H1 (cell line): ENCODE measurements around the gene KIFC1. TPM values are rescaled to one million over a fixed set of nuclear protein-coding genes. Genes with fewer than 3 reads are reported as not detected.
A peak's percentile ranks its signal among the peaks of the same experiment; 100 is the strongest.
"Not testable (repeated sequence)": the region's sequence is repeated elsewhere in the genome, so short reads cannot be mapped to it uniquely, and the experiment has no call there.

Source experiments
- CTCF ChIA-PET: fragments of 300-600 bp; sonication (Branson Sonifier 250); formaldehyde crosslinking; loops from one replicate; lab custom pipeline; 2021; ENCODE audit not compliant: partially characterized antibody; lab: Charles Lee
- POLR2A ChIA-PET: fragments of 300-600 bp; sonication (Branson Sonifier 250); formaldehyde crosslinking; loops from one replicate; lab custom pipeline; 2021; ENCODE audit warnings: inconsistent platforms; ENCODE audit not compliant: partially characterized antibody; lab: Charles Lee
- DNase-seq, 2 experiments: peaks; one replicate each; pipeline versions ENCODE4 v3.0.0 to v3.0.0-alpha.2; 2010 to 2022; ENCODE audit warnings: low spot score in 2 of 2, low read depth in 1 of 2, mixed read lengths in 1 of 2
- FAIRE-seq: peaks from 2 replicates; lab custom pipeline; 2011; peaks lifted over from hg19 to GRCh38; lab: Jason Lieb, UNC
- H2AFZ ChIP-seq: 2 replicates; pipeline ENCODE4 v1.8.1; 2012; ENCODE audit warnings: low read length, inconsistent platforms
- H2AK5ac ChIP-seq: 2 replicates; pipeline ENCODE4 v1.6.1; 2013; ENCODE audit warnings: low read depth, low read length
- H2BK120ac ChIP-seq: replicated peaks from 2 replicates; pipeline ENCODE3; 2013; ENCODE audit warnings: low read depth, low read length, inconsistent platforms
- H2BK12ac ChIP-seq: 2 replicates; pipeline ENCODE4 v1.6.1; 2013; ENCODE audit warnings: low read depth, low read length
- H2BK15ac ChIP-seq: 2 replicates; pipeline ENCODE4 v1.6.1; 2013; ENCODE audit warnings: low read length
- H2BK20ac ChIP-seq: 2 replicates; pipeline ENCODE4 v1.6.1; 2013; ENCODE audit warnings: low read length
- H2BK5ac ChIP-seq: 2 replicates; pipeline ENCODE4 v1.6.1; 2013; ENCODE audit warnings: low read depth, low read length
- H3K14ac ChIP-seq: 2 replicates; pipeline ENCODE4 v1.6.1; 2013; ENCODE audit warnings: inconsistent platforms; ENCODE audit not compliant: insufficient read length
- H3K18ac ChIP-seq: 2 replicates; pipeline ENCODE4 v1.6.1; 2013; ENCODE audit warnings: low read length; ENCODE audit errors: extremely low read depth
- H3K23ac ChIP-seq: 2 replicates; pipeline ENCODE4 v1.6.1; 2013; ENCODE audit warnings: inconsistent platforms; ENCODE audit not compliant: insufficient read length
- H3K23me2 ChIP-seq: 2 replicates; pipeline ENCODE4 v1.6.1; 2013; ENCODE audit warnings: low read depth, low read length
- H3K27ac ChIP-seq: 2 replicates; pipeline ENCODE4 v1.6.1; 2011; ENCODE audit warnings: low read depth, low read length, inconsistent platforms
- H3K27me3 ChIP-seq, 4 experiments: replicated peaks in 1 of 4; 1 replicate in 1 of 4; 2 replicates in 3 of 4; pipeline versions ENCODE4 v1.6.1 to v1.8.1; 2011 to 2013; ENCODE audit warnings: low read length in 3 of 4, mild to moderate bottlenecking in 3 of 4, inconsistent platforms in 2 of 4, mixed read lengths in 2 of 4, moderate library complexity in 1 of 4; ENCODE audit not compliant: control insufficient read depth in 3 of 4, insufficient read depth in 3 of 4; ENCODE audit errors: extremely low read depth in 1 of 4
- H3K36me3 ChIP-seq, 4 experiments: 2 replicates each; pipeline versions ENCODE4 v1.6.1 to v1.8.1; 2011 to 2013; ENCODE audit warnings: mild to moderate bottlenecking in 4 of 4, low read length in 3 of 4, moderate library complexity in 2 of 4, control low read depth in 1 of 4, inconsistent platforms in 1 of 4; ENCODE audit not compliant: insufficient read depth in 4 of 4, control insufficient read depth in 2 of 4
- H3K4ac ChIP-seq: replicated peaks from 2 replicates; pipeline ENCODE3; 2013; ENCODE audit warnings: low read length, low read depth, mixed read lengths, inconsistent platforms; ENCODE audit not compliant: insufficient read length
- H3K4me1 ChIP-seq, 4 experiments: replicated peaks in 1 of 4; 1 replicate in 1 of 4; 2 replicates in 3 of 4; pipeline versions ENCODE4 v1.6.1 to v1.8.1; 2011 to 2013; ENCODE audit warnings: low read length in 3 of 4, inconsistent platforms in 2 of 4, mixed read lengths in 1 of 4; ENCODE audit not compliant: insufficient read depth in 4 of 4, control insufficient read depth in 3 of 4
- H3K4me2 ChIP-seq, 2 experiments: 2 replicates each; pipeline versions ENCODE4 v1.6.1 to v1.8.1; 2011 to 2013; ENCODE audit warnings: low read depth in 2 of 2, low read length in 2 of 2, control low read depth in 1 of 2, inconsistent platforms in 1 of 2, mild to moderate bottlenecking in 1 of 2; ENCODE audit not compliant: insufficient read depth in 1 of 2
- H3K4me3 ChIP-seq, 4 experiments: fragments of 200-600, 300-600 bp in 1 of 4; sonication (generic), shearing (Covaris generic), sonication (Bioruptor Twin) in 1 of 4; 2 replicates each; pipeline versions ENCODE4 v1.5.1 to v1.8.1; 2011 to 2016; ENCODE audit warnings: low read length in 4 of 4, low read depth in 3 of 4, control low read depth in 2 of 4, inconsistent platforms in 2 of 4, mild to moderate bottlenecking in 2 of 4, mixed read lengths in 1 of 4, moderate library complexity in 1 of 4; ENCODE audit not compliant: insufficient read depth in 2 of 4; ENCODE audit errors: extremely low read depth in 1 of 4
- H3K56ac ChIP-seq: replicated peaks from 2 replicates; pipeline ENCODE3; 2013; ENCODE audit warnings: low read depth, mild to moderate bottlenecking, mixed read lengths, low read length, inconsistent platforms; ENCODE audit not compliant: insufficient read length
- H3K79me1 ChIP-seq: 2 replicates; pipeline ENCODE4 v1.6.1; 2013; ENCODE audit warnings: low read depth, low read length, control low read depth
- H3K79me2 ChIP-seq, 2 experiments: 2 replicates each; pipeline versions ENCODE4 v1.6.1 to v1.8.1; 2012 to 2013; ENCODE audit warnings: low read length in 2 of 2, mild to moderate bottlenecking in 2 of 2, inconsistent platforms in 1 of 2; ENCODE audit not compliant: insufficient read depth in 2 of 2, control insufficient read depth in 1 of 2
- H3K9ac ChIP-seq, 4 experiments: replicated peaks in 1 of 4; 1 replicate in 1 of 4; 2 replicates in 3 of 4; pipeline versions ENCODE4 v1.6.1 to v1.8.1; 2011 to 2013; ENCODE audit warnings: low read depth in 3 of 4, low read length in 3 of 4, control low read depth in 2 of 4, mild to moderate bottlenecking in 2 of 4, moderate library complexity in 2 of 4, inconsistent platforms in 1 of 4; ENCODE audit errors: extremely low read depth in 1 of 4
- H3K9me3 ChIP-seq, 2 experiments: 2 replicates each; pipeline versions ENCODE4 v1.6.1 to v1.8.1; 2012 to 2013; ENCODE audit warnings: mild to moderate bottlenecking in 2 of 2, moderate library complexity in 2 of 2, control low read depth in 1 of 2, inconsistent platforms in 1 of 2, low read depth in 1 of 2, low read length in 1 of 2, mixed read lengths in 1 of 2; ENCODE audit not compliant: insufficient read depth in 2 of 2
- H4K20me1 ChIP-seq, 2 experiments: replicated peaks in 1 of 2; 2 replicates each; pipeline versions ENCODE3 to v1.8.1; 2011 to 2013; ENCODE audit warnings: inconsistent platforms in 2 of 2, low read length in 2 of 2, mild to moderate bottlenecking in 1 of 2; ENCODE audit not compliant: insufficient read depth in 2 of 2, control insufficient read depth in 1 of 2
- H4K5ac ChIP-seq: 2 replicates; pipeline ENCODE4 v1.6.1; 2013; ENCODE audit warnings: low read length, low read depth, mixed read lengths, inconsistent platforms; ENCODE audit not compliant: insufficient read length
- H4K8ac ChIP-seq: 2 replicates; pipeline ENCODE4 v1.8.0; 2013; ENCODE audit warnings: mild to moderate bottlenecking, moderate library complexity, low read length, inconsistent platforms; ENCODE audit not compliant: insufficient read depth; ENCODE audit errors: extremely low read depth
- H4K91ac ChIP-seq: replicated peaks from 2 replicates; pipeline ENCODE3; 2013; ENCODE audit warnings: low read length, mixed read lengths, inconsistent platforms; ENCODE audit not compliant: insufficient read length
- WGBS, 2 experiments: shearing (Covaris generic) in 1 of 2; methylation state at CpG; one replicate each; pipeline versions ENCODE4 v1.1.6 to v1.1.7; 2013 to 2015; ENCODE audit warnings: low lambda C conversion rate in 2 of 2, mixed read lengths in 2 of 2, inconsistent platforms in 1 of 2, low coverage in 1 of 2, missing lambda C conversion rate in 1 of 2; ENCODE audit not compliant: insufficient replicate concordance in 2 of 2, insufficient coverage in 1 of 2, insufficient read length in 1 of 2; ENCODE audit errors: extremely low coverage in 1 of 2, missing lambda C conversion rate in 1 of 2; 5-methylcytosine and 5-hydroxymethylcytosine counted together
- polyA plus RNA-seq, 7 experiments: library from polyadenylated mRNA; depleted of rRNA in 3 of 7; stranded (reverse) in 5 of 7; unstranded in 2 of 7; fragments of >200 nt in 5 of 7; fragments of 200-250 nt in 2 of 7; gene quantifications; 1 replicate in 5 of 7; 2 replicates in 1 of 7; 4 replicates in 1 of 7; pipeline versions ENCODE4 v1.2.1 to v1.2.3, GENCODE V29; 2011 to 2013; ENCODE audit warnings: missing spikeins in 2 of 7, mixed read lengths in 2 of 7
- total RNA-seq: library from RNA; stranded (reverse); fragmentation: NEBNext Ultra II Directional; extraction: Animal tissue kit (Norgen Biotek cat#: 25700); gene quantifications from 2 replicates; pipeline ENCODE4 v1.2.1, GENCODE V29; 2021
- TF ChIP-seq, protein P1 (sequence below): IDR thresholded peaks from 2 replicates; pipeline ENCODE4 v1.6.1; 2012; ENCODE audit warnings: inconsistent platforms

The KIFC1 gene
- total and polyA plus RNA-seq, 2 of the 8 experiments (the other 6 are each of a cell fraction or from before 2014, with no cell fraction given): 46.6 to 64.3 TPM

DNA sequence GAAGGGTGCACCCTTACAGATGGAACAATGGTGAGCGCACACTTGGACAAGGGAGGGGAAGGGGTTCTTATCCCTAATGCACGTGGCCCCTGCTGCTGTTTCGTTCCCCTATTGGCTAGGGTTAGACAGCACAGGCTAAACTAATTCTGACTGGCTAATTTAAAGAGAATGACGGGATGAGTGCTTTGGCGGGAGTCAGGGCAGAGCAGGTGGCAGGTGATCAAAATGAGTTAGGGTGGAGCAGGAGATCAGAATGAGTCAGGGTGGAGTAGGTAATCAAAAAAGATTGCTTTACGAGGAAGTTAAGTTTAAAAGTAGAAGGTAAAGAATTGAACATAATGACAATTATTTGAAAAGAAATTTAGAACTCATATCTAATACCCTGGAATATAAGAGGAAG is 35.8 kb upstream of the KIFC1 start:
- H2AK5ac ChIP-seq, H3K79me1 ChIP-seq, H3K4me1 ChIP-seq, H3K27ac ChIP-seq, H2AFZ ChIP-seq, H2BK12ac ChIP-seq, H3K14ac ChIP-seq, FAIRE-seq, H3K23ac ChIP-seq, H4K20me1 ChIP-seq, DNase-seq, H4K91ac ChIP-seq, POLR2A ChIA-PET, H3K4ac ChIP-seq, H3K27me3 ChIP-seq, H3K36me3 ChIP-seq, H3K56ac ChIP-seq, H2BK120ac ChIP-seq, H3K9ac ChIP-seq, H4K8ac ChIP-seq, H2BK15ac ChIP-seq, H2BK20ac ChIP-seq, H3K4me2 ChIP-seq, H3K4me3 ChIP-seq, H3K9me3 ChIP-seq, H3K23me2 ChIP-seq, H3K79me2 ChIP-seq, H3K18ac ChIP-seq, H4K5ac ChIP-seq, H2BK5ac ChIP-seq: not testable (repeated sequence)
- TF ChIP-seq, protein P1, sequence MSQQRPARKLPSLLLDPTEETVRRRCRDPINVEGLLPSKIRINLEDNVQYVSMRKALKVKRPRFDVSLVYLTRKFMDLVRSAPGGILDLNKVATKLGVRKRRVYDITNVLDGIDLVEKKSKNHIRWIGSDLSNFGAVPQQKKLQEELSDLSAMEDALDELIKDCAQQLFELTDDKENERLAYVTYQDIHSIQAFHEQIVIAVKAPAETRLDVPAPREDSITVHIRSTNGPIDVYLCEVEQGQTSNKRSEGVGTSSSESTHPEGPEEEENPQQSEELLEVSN: peak; percentile 64
- CTCF ChIA-PET: interaction anchor here (1.0 to 1.2 kb wide), 2 partner anchors 10 to 11 kb away, joined by 3 to 6 read pairs; no protein-coding TSS in a partner anchor
- 84% methylated on average over 6 of the region's 6 CpGs; no CpG with 5 or more reads in 1 of the 2 experiments for WGBS, 2 experiments
